ENCODE results near the gene DSG3.

The DSG3 gene

DNA sequence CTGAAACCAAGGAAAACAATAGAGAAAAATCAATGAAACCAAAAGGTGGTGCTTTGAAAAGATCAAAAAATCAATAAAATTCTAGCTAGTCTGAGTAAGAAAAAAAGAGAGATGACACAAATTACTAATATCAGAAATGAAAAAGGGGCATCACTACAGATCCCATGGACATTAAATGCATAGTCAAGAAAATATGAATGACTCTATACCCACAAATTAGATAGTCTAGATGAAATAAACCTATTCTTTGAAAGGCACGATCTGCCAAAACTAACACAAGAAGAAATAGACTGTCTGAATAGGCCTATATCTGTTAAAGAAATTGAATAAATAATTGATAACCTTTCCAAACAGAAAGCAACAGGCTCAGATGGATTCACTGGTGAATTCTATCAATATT is 15.2 kb upstream of the DSG3 start:
- DNase-seq: no peak

DNA sequence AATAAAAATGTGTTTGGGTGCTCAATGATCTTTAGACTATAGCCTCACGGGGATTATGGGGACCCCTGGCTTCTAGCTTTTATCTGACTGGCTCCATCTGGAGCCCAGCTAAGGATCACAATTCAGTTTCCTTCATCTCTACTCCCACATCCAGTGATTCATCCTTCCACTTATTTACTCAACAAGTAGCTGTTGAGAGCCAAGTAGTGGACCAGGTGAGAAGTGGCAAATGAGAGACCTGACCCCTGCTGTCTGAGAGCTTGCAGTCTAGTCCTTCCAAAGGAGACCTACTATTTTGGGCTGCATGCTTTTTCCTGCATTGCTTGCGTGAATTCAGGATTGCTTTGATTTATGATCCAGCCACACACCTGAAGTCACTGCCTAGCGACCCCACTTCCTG is 10.7 kb upstream of the DSG3 start:
- no peak for DNase-seq

DNA sequence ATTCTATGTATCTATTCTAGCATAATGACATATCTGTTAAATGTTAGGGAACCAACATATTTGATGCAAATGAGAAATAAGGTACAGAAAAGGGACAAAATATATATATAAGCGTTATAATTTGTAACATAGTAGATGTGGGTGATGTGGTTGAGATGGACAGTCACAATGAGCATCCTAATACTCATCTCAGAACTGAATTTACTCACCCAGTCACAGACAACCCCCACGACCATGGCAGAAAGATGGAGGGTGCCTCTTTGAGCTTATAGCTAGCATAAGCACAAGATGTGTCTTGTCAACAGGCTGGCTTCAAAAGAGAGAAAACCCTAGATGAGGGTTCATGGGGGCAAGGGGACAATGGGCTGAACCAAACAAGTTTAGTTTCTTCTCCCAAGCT is 9.1 kb upstream of the DSG3 start:
- DNase-seq: no peak

DNA sequence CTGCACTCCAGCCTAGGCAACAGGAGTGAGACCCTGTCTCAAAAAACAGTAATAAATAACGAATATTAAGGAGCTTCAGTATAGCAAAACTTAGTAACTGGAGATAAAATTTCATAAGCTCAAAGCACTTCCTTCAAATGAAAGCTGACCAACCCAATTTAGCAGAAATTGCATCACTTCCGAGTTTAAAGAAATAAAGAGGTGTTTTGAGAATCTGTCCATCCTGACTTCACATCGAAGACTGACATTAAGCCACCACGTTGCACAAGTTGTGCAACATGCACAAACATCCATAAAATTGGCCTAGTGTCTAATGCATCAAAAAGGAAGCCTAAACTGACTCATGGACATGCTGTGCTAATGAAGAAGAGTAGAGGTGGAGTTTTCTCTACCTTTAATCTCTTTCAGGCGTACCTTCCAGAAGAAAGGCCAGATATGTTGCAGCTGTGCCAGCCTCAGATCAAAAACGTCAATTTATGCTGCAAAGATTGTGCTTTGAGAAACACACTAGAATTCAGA is 7.7 kb upstream of the DSG3 start:
- DNase-seq: no peak

DNA sequence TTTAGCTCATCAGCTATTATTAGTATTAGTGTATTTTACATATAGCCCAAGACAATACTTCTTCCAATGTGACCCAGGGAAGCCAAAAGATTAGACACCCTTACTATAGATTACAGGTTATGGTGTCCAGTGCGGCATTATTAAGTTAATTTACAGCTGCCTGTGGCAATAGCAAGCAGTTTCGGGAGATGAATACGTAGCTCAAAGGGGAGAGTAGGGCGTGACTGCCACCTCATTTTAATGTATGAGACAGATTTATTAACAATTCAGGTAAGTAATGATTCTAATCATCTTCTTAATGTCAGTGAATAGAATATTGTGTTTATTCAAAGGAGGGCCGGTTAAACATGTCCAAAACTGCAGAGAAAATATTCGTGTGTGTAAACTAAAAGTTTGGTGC is 6.8 kb upstream of the DSG3 start:
- DNase-seq: no peak

DNA sequence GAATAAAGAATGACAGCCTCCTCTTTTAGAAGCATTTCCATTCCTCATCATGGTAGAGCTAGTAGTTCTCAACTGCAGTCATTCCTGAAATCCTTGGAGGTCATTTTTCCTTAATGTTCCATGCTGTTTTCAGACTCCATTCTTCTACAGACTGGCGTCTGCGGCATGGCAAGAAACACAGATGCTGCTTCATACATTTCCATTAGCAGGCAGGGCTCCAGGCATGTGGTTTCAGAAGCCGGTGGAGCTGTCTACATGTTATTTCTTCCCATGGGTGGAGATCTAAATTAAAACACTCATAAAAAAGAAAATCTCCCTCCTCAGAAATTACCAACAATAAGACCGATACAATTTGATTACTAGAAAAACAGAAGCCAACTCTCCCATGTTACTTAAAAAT is 6.0 kb upstream of the DSG3 start:
- DNase-seq: no peak

DNA sequence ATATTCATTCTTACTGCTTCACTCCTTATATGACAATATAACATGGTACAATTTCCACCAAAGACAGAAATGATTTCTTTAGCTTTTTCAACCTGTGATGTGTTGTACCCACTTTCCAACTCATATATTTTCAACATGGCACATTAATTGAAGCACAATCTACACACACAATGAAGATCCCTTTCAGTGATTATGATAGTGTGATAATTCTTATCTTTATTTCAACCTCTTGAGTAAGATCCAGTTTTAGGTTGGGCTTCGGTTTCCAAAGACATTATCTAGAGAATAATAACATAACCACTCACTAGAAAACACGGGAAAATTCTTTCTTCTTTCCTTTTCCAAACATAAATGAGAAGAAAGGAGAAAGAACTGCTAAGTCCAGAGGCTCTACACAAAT is 3.4 kb upstream of the DSG3 start:
- no peak for DNase-seq

DNA sequence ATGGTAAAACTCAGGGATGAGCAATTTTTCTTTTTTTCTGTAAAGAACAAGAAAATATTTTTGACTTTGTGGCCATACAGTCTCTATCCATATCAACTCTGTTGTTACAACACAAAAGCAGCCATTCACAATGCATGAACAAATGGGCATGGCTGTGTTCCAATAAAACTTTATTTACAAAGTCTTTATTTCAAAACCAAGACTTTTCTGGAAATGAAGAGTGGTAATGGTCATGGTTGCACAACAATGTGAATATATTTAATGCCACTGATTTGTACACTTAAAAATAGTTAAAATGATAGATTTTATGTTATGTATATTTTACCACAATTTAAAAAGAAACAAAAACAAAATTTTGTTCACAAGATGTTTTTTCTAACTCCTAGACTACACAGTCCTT is 1.6 kb upstream of the DSG3 start:
- DNase-seq: no peak

DNA sequence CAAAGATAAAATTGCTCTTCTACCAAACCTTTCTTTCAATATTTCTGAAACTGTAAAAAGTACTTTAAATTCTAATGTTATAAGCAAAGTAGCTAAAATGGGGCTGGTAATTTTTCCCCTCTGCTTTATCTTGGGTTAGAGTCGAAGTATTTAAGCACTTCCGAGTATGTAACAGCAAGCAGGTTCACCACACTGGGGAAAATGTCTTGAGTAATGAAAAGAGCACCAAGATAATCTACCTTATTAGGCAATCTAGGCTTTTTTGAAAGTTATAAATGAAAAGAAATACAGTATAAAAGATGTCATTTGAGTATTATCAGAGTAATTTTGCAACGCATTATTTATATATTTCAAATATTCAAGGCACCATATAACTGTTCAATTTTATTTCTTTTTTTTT is 687 bp upstream of the DSG3 start:
- no peak for DNase-seq

DNA sequence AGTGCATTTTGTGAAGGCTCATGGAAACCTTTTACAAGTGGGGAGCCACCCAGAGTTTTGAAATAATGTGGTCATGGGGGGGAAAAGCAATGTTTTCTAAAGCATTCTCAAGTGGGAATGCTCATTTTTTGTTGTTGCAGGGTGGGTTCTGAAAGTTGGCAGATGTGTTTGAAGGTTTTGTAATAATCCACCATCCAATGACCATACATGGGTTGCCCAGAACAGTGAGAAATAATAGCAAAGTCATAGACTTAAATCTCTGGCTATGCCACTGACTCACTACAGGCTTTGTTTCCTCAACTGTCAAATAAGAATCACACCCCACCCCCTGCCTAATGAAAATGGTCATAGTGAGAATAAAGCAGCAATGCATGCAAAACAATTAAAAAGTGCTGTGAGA is 2.9 kb downstream of the DSG3 start:
- DNase-seq: no peak

DNA sequence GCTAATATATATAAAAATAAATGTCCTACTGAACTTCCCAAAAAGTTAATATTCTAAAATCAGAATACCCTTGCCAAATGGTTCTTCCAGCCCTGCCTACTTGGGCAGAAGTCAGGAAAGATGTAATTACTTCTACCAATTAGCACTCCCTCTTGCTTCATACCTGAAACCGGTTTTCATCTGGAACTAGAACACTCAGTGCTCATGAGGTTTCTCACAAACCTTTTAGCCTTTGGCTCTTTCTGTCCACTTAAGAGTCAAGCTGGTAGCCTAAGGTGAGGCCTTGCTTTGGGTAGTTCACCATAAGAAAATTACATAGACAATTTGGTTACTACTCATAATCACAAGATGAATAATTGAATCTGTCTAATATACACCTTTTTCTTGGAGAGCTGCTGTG is 4.1 kb downstream of the DSG3 start:
- no peak for DNase-seq

DNA sequence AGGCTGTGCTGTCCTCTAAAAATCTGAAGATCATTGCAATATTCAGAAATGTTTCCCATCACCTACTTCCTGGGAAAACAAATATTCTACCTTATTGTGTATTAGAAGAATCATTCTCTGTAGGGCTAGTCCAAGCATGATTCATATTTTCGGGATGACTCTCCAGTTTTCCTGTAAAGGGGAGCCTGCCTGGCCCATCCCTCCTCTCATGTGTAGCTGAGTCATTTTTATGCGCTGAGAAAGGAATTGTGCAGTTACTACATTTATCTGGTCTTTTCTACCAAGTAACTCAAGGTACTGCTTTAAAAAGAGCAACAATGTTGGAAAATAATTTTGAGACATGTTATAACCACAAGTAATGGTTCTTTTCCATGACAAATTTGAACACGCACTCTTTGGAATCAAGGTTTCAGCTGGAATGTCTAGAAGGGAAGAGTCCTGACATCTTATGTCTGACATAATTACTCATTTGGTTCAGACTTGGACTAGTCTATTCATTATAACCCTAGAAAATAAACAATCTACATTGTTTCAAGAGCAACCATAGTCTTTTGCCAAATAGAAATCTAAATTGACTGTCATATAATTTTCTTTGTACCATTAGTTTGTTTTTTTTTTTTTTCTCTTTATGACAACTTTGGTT is 6.6 kb downstream of the DSG3 start:
- no peak for DNase-seq

DNA sequence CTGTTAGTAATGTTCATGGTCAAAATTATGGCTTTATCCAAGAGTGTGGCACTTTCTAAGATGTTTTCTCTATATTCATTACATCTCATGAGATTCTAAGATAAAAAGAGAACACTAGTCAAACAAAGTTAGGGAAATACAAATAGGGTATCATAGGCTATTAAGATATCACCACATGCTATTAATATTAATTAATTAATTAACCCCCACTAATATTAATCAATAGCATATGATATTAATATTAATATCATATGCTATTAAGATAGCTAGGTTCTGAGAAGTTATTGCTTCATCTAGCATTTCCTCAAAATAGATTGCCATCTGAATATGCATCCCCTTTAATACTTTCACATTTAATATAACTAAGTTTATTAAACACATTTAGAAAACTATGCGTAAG is 22.1 kb downstream of the DSG3 start:
- DNase-seq: no peak

DNA sequence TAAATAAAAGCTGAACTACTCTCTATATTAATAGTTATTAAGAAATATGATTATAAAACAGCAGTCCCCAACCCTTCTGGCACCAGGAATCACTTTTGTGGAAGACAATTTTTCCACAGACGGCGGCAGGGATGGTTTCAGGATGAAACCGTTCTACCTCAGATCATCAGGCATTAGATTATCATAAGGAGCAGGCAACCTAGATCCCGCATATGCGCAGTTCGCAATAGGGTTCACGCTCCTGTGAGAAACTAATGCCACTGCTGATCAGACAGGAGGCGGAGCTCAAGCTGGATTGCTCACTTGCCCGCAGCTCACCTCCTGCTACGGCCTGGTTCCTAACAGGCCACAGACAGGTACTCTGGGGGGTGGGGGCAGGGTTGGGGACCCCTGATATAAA is 31.1 kb downstream of the DSG3 start:
- DNase-seq: no peak

DNA sequence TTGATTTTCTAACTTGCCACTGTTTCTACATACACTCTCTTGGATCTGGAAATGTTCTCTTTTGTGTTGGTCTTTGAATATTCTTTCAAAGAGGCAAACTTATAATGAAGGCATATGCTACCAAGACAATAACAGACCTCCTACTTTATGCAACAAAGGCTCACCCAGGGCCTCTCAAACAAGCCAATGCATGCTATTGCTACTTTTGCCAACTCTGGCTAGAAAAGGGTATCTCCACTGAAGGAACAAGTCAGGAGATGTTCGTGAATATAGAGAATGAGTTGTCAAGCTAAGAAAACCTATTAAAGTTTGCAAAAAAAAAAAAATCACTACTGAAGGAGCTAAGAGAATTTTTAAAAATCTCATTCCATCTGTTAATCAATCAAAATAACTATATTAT is 34.5 kb downstream of the DSG3 start:
- no peak for DNase-seq

DNA sequence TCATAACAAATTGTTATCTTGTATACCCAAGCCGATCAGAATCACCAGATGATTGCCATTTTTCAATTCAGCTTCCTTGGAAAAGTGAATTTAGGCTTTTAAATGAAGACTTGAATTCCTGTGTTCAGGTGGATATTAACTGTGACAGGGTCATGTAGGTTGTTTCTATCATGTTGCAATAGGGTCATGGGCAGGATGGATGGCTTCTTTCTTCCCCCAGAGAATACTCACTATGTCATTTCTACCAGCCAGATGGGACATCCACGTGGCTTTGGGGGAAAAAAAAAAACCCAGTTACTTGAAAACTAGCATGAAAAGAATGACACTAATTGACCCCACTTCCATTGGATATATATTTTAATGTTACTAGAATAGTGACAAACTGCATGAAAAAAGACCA is 35.9 kb downstream of the DSG3 start:
- DNase-seq: no peak

DNA sequence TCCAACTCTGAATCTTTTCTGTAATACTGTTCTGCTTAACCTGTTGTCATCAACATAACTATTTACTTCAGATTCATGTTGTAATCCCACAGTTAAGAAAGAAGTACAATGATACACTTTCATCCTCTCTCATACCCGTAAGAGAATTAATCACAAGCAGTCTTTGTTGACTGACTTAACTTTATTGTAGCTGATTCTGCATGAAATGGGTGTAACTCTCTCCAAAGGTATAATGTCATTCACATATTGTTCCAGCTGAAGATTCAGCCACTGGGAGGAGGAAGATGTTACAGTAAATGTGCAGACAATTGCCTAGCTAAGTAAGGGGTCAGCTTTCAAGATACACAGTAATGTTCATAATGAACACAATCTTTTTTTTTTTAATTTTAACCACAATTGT is 36.9 kb downstream of the DSG3 start:
- DNase-seq: no peak

DNA sequence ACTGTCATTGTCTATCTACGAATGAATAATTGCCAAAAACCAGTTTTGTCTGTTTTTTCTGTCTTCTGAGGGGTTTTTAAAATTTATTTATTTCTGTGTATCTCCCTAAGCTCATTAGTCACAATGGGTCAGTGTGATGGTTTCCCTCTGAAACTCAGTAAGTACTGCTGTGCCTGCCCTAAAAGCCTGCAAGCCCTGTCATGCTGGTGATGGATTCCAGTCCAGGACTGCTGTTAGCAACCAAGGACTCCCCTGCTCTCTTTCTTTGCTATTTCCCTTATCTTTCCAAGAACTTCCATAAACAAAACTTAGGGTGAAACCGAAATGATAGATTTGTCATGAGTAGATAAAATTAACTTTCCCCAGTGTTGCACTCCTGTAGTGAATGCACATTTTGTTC is 38.6 kb downstream of the DSG3 start:
- DNase-seq: no peak

DNA sequence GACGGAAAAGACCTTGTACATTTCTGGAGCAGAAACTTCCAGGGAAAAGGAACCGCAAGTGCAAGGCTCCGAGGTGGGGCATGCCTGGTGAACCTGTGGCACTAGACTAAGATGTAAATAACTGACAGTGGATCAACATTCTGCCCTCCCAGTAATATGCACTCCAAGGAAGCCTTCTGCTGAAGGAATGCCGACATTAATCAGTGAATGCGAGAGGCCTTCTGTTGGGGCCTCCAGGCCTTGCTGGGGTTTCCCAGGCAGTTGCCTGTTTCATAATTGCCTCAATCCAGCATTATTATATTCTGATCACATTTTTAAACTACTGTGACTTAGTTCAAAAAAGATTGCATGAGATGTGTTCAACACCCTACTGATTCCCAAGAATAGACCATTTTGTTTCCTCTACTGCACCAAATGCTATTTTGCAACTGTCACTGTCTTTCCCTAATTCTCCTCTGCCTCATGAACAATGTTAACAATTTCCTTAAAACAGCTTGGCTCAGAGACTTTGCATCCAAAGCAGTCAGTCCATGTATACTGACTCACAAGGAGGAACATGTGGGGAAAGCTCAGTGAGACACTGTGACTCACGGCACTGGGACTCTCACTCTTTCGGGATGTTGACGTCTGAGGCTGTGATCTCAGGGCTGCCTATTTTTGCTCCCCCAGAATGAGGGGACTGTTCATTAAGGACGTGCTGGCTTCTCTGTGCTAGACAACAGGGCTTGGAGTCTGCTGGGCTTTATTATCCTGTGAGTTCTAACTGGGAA is 39.9 kb downstream of the DSG3 start:
- no peak for DNase-seq

DNA sequence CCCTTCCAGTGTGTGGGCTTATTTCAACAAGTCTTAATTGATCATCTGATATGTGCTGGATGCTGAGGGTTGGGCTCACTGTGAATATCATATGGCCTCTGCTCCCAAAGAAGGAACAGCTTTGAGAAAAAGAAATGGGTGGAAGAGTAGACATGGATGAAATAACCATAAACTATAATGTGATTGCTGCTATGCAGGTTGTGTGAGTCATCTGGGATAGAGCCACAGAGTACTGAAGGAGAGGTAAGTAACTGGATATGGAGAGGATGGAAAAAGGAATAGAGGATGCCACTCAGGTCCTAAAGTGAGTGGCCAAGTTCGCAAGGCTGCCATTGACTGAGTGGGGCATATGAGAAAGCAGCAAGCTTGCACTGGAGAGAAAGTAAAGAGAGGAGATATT is 41.8 kb downstream of the DSG3 start:
- no peak for DNase-seq

DNA sequence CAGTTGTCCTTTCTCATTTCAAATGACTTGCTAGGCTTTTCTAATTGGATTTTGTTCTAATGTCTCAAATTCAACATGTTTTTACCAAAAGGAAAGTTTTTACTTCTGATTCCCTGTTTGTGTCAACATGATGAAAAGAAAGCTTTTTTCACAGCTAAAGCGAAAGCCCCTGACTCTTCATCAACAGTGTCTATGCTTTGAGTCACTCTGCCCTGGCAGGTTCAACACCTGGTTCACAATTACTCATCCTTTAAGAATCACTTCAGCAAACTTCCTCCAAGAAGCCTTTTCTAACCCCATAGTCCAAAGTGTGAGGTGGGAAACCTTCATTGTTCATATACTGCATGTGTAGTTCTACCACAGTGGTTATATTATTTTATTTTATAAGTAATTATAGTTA is 42.8 kb downstream of the DSG3 start:
- DNase-seq: no peak

DNA sequence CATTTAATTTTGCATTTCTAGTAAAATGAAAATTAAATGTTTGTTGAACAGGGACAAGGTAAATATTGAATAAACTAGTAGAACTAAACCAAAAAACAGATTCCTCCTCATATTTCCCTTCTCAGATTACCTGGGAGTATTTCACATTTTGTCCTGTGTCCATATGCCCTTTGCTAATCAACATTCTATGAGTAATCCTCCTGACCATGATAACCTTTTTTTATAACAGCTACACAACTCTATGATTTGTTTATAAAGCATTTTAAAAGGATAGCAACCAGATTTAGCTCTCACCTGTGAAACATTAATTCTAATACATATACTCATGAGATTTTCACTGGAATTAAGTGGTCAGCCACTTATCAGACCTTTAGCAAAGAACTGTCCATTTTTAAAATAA is 43.3 kb downstream of the DSG3 start:
- DNase-seq: no peak

DNA sequence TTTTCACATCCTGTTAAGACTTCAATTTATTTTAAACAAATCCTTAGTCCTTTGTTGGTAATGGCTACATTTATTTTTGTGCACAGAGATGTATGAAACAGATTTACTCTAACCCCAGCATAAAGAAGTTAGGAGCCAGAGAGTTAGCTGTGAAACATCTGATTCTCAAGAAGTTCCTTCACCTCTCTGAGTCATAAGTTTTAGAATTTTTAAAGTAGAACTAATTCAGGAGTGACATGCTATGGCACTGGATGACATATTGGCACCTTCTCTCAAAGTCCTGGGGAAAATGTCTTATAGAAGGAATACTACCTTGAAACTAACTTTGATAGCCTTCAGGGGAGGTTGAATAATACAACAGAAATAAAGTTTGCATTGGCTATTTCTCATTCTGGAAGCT is 44.0 kb downstream of the DSG3 start:
- no peak for DNase-seq

DNA sequence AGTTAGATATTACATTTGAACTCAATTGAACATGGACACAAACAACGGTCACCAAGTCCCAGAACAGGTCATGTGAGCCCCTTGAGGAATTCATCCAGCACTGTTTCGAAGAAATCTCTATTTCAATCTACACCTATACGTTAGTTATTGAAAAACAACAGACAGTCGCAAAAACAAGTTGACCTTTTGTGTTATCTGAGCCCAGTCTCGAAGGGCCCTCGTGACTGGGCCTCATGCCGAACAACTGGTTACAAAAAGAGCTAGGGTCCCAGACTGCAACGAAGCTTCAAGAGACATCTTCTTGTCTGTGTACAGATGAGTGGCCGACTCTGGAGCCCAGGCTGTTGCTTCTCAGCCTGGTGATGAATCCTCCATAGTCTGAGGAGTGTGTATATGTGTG is 45.1 kb downstream of the DSG3 start:
- no peak for DNase-seq

Data from right kidney (tissue), 1 donor.